ENCODE results near the gene TECPR2.

DNA sequence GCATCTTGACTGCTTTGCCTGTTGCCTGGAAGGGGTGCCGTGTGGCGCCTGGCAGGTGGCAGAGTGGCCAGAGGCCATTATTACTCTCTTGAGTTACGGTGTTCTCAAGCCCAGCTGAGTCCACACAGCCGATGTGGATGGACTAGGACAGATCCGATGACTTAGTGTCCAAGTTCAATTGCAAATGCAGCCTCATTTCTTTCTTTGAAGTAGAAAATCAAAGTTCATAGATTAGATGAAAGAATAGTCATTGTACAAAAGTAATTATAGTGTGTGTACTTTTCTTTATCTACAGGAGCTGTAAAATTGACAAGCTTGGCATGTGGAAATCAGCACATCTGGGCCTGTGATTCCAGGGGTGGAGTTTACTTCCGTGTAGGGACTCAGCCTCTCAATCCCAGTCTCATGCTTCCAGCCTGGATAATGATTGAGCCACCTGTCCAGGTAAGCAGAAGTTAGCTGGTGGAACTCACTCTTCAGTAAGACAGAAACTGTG is 102.2 kb downstream of the TECPR2 start:
- TF ChIP-seq POLR2A (IDR thresholded peaks at IDR 0.05; ENCODE audit: low read depth, low read length) (no peak), POLR2AphosphoS5 (IDR thresholded peaks at IDR 0.05; ENCODE audit: low read depth, low read length) (no peak)

Data from GM12892 (cell line).